Gastroesophageal sphincter (tissue), 4 donors: ENCODE measurements around the gene PROB1. TPM values are rescaled to one million over a fixed set of nuclear protein-coding genes. Genes with fewer than 3 reads are reported as not detected.
A peak's percentile ranks its signal among the peaks of the same experiment; 100 is the strongest.

Source experiments
- ATAC-seq: fragments of 150-250 bp; one replicate; pipeline ENCODE4 v1.9.1; 2016; ENCODE audit warnings: mild to moderate bottlenecking, moderate library complexity
- H3K27ac ChIP-seq, 4 donors: fragments of 200-600 bp; sonication (generic) in 3 of 4; 1 replicate in 3 of 4; 2 replicates in 1 of 4; pipeline ENCODE4 v1.5.1; 2016 to 2019
- H3K27me3 ChIP-seq: fragments of 200-600 bp; sonication (generic); one replicate; pipeline ENCODE4 v1.5.1; 2019
- H3K36me3 ChIP-seq, 2 donors: fragments of 200-600 bp; sonication (generic); one replicate each; pipeline ENCODE4 v1.5.1; 2019; ENCODE audit warnings: control low read depth in 1 of 2
- H3K4me1 ChIP-seq, 3 donors: fragments of 200-600 bp; sonication (generic); 1 replicate in 2 of 3; 2 replicates in 1 of 3; pipeline ENCODE4 v1.5.1; 2016 to 2019; ENCODE audit warnings: control low read depth in 2 of 3
- H3K4me3 ChIP-seq, 2 donors: fragments of 200-600 bp; sonication (generic); one replicate each; pipeline ENCODE4 v1.5.1; 2019; ENCODE audit warnings: mild to moderate bottlenecking in 1 of 2, moderate library complexity in 1 of 2
- H3K9me3 ChIP-seq, 3 donors: fragments of 200-600 bp; sonication (generic); one replicate each; pipeline ENCODE4 v1.5.1; 2017 to 2019; ENCODE audit warnings: control low read depth in 2 of 3
- CTCF ChIP-seq, 4 experiments: fragments of 200-600 bp in 2 of 4; fragments of 450-650 bp in 2 of 4; sonication (generic) in 1 of 4; IDR thresholded peaks; one replicate each; pipeline ENCODE4 v1.5.1; 2017 to 2019; ENCODE audit warnings: antibody characterized with exemption in 4 of 4, mild to moderate bottlenecking in 2 of 4, moderate library complexity in 2 of 4
- EP300 ChIP-seq: sonication (generic); formaldehyde crosslinking; IDR thresholded peaks from one replicate; pipeline ENCODE4 v1.6.1; 2017; ENCODE audit warnings: antibody characterized with exemption, mild to moderate bottlenecking
- POLR2A ChIP-seq, 2 donors: fragments of 450-650 bp; IDR thresholded peaks; one replicate each; pipeline ENCODE4 v1.6.1; 2017; ENCODE audit warnings: antibody characterized with exemption in 2 of 2, mild to moderate bottlenecking in 2 of 2, moderate library complexity in 1 of 2
- POLR2AphosphoS5 ChIP-seq: sonication (generic); formaldehyde crosslinking; IDR thresholded peaks from one replicate; pipeline ENCODE4 v1.6.1; 2017; ENCODE audit warnings: antibody characterized with exemption
- WGBS, 2 donors: methylation state at CpG; one replicate each; pipeline ENCODE4 v1.1.5; 2018; ENCODE audit warnings: low coverage in 1 of 2; 5-methylcytosine and 5-hydroxymethylcytosine counted together
- total RNA-seq, 4 donors: library from RNA; depleted of rRNA; stranded (reverse); fragments of >200 nt; gene quantifications; one replicate each; pipeline ENCODE4 v1.1.0, GENCODE V29; 2016

The PROB1 gene
- total RNA-seq, 4 donors from 2014 or later: 1.2 to 9.1 (median 4.1) TPM

- H3K27ac ChIP-seq: peak within 1 kb of the TSS; percentile 93 to 98 (median 98)
- no peaks in the 10 kb centered on the region for H3K27me3 ChIP-seq
- peaks cover 0 to 6% of the 10 kb centered on the region in 2 donors for H3K36me3 ChIP-seq
- 0% methylated on average over 10 to 17 of the region's 66 CpGs for WGBS, 2 donors
- peak within 1 kb of the TSS; percentile 80 to 86 for H3K4me3 ChIP-seq
- ATAC-seq: peak; percentile 97
- H3K4me1 ChIP-seq: peaks cover 3 to 56% (median 7%) of the 10 kb centered on the region in 3 donors
- no peak for TF ChIP-seq EP300
- TF ChIP-seq POLR2A (IDR thresholded peaks at IDR 0.05): peak; percentile 86 to 92
- peak; percentile 43 to 90 (median 75) for TF ChIP-seq CTCF (IDR thresholded peaks at IDR 0.05)
- peak; percentile 97 for TF ChIP-seq POLR2AphosphoS5
- no peaks in the 10 kb centered on the region for H3K9me3 ChIP-seq
These were observed 53.0 kb downstream of the PROB1 start, which contains the start of gene PAIP2 for GRCh38 chr5:139341689-139342422. Gene PAIP2, plus strand, starts transcription at chr5:139341854. Its CDS starts 21,931 bp downstream, at chr5:139363785.

GRCh38 chr5:139341187-139341688 is 53.7 kb downstream of the PROB1 start:
- Histone ChIP-seq H3K9me3 (no peaks in the 10 kb centered on the region), H3K4me1 (peaks cover 3 to 49% (median 7%) of the 10 kb centered on the region in 3 donors), H3K27ac (peak overlapping the region in 3 of 4 donors; percentile 97 to 98 (median 98)), H3K27me3 (no peaks in the 10 kb centered on the region), H3K4me3 (peak overlapping the region; percentile 80 to 86), H3K36me3 (peaks cover 0 to 2% of the 10 kb centered on the region in 2 donors)
- WGBS, 2 donors: 2 to 3% methylated on average over 5 to 7 of the region's 17 CpGs
- TF ChIP-seq EP300 (no peak), POLR2A (IDR thresholded peaks at IDR 0.05) (no peak), CTCF (IDR thresholded peaks at IDR 0.05) (no peak), POLR2AphosphoS5 (no peak)
- no peak for ATAC-seq

Other genes with a start within 250 kb of the PROB1 start
- gene SIL1, start 196.7 kb downstream of the PROB1 start, total RNA-seq: 10 to 100 TPM; 28.6 to 48.1 (median 36.5) TPM
- 100 to 1,000 TPM; 194 to 326 (median 314) TPM for gene MATR3, start 101.4 kb downstream of the PROB1 start, total RNA-seq
- gene PAIP2, start 53.2 kb downstream of the PROB1 start, total RNA-seq: 100 to 1,000 TPM in 2 of 4 donors, 10 to 100 TPM in 2; 78.5 to 131 (median 93.3) TPM
- not detected for gene SLC23A1, start 11.8 kb downstream of the PROB1 start, total RNA-seq
- under 1 TPM in 1 of 4 donors, not detected in 3; 0.74 TPM for gene MZB1, start 5.2 kb downstream of the PROB1 start, total RNA-seq
- gene SPATA24, start 9.0 kb upstream of the PROB1 start, total RNA-seq: 10 to 100 TPM in 2 of 4 donors, 1 to 10 TPM in 2; 1.5 to 13.5 (median 6.3) TPM
- 10 to 100 TPM in 3 of 4 donors, 1 to 10 TPM in 1; 7.6 to 27.7 (median 14.5) TPM for gene DNAJC18, start 44.4 kb upstream of the PROB1 start, total RNA-seq
- gene ECSCR, start 67.6 kb upstream of the PROB1 start, total RNA-seq: 10 to 100 TPM in 3 of 4 donors, 1 to 10 TPM in 1; 7.6 to 34.9 (median 21.8) TPM
- not detected for gene SMIM33, start 75.9 kb upstream of the PROB1 start, total RNA-seq
- 10 to 100 TPM; 36.3 to 63.7 (median 50.6) TPM for gene STING1, start 87.7 kb upstream of the PROB1 start, total RNA-seq
- 100 to 1,000 TPM in 1 of 4 donors, 10 to 100 TPM in 3; 65.2 to 114 (median 85.6) TPM for gene UBE2D2, start 166.2 kb upstream of the PROB1 start, total RNA-seq